HepG2 (cell line): ENCODE measurements around the gene ZBTB46. TPM values are rescaled to one million over a fixed set of nuclear protein-coding genes. Genes with fewer than 3 reads are reported as not detected.

Source experiments
- ATAC-seq: fragments of 200-7000 bp; cut with Tn5 transposase; 3 replicates; pipeline ENCODE4 v1.9.1; 2020; ENCODE audit warnings: mild to moderate bottlenecking, moderate library complexity
- BruUV-seq: library from RNA; stranded (reverse); fragments of 400-500 nt; replicated peaks from 2 replicates; lab custom pipeline; 2021; lab: Mats Ljungman, UMichigan
- CTCF ChIA-PET: fragments of 300-600 bp; formaldehyde crosslinking; extraction: SDS; loops from one replicate; lab custom pipeline; 2021; ENCODE audit warnings: low total read pairs, inconsistent platforms, low intra/inter-chr PET ratio; lab: Yijun Ruan, JAX
- POLR2A ChIA-PET: fragments of 350-600 bp; sonication (Branson Sonifier 250); formaldehyde crosslinking; loops from one replicate; lab custom pipeline; 2020; ENCODE audit warnings: antibody characterized with exemption, inconsistent platforms; lab: Yijun Ruan, JAX
- DNase-seq: peaks from one replicate; pipeline ENCODE4 v3.0.0-alpha.2; 2015; ENCODE audit warnings: low spot score
- FAIRE-seq: peaks from 3 replicates; lab custom pipeline; 2011; peaks lifted over from hg19 to GRCh38; lab: Jason Lieb, UNC
- H2AFZ ChIP-seq: one replicate; pipeline ENCODE4 v1.6.1; 2011; ENCODE audit warnings: low read length, inconsistent platforms
- H3K27ac ChIP-seq: fragments of 300-600 bp; 3 replicates; pipeline ENCODE4 v1.8.0; 2011; ENCODE audit warnings: mixed run types, mild to moderate bottlenecking, mixed read lengths, low read length, inconsistent platforms; ENCODE audit not compliant: insufficient read depth; ENCODE audit errors: extremely low read length
- H3K27me3 ChIP-seq, 2 experiments: fragments of 200-600 bp in 1 of 2; 2 replicates in 1 of 2; 3 replicates in 1 of 2; pipeline versions ENCODE4 v1.6.0 to v1.8.0; 2011; ENCODE audit warnings: low read length in 2 of 2, mild to moderate bottlenecking in 2 of 2, moderate library complexity in 2 of 2, inconsistent platforms in 1 of 2; ENCODE audit not compliant: insufficient read depth in 2 of 2, control insufficient read depth in 1 of 2
- H3K36me3 ChIP-seq, 2 experiments: fragments of 200-600 bp in 1 of 2; replicated peaks in 1 of 2; 2 replicates in 1 of 2; 3 replicates in 1 of 2; pipeline versions ENCODE4 v1.5.1 to v1.8.0; 2011; ENCODE audit warnings: low read length in 2 of 2, inconsistent platforms in 1 of 2; ENCODE audit not compliant: insufficient read depth in 2 of 2, control insufficient read depth in 1 of 2
- H3K4me1 ChIP-seq: 2 replicates; pipeline ENCODE4 v1.5.1; 2012; ENCODE audit warnings: low read length, inconsistent platforms; ENCODE audit not compliant: insufficient read depth
- H3K4me2 ChIP-seq: 2 replicates; pipeline ENCODE4 v1.6.0; 2011; ENCODE audit warnings: low read depth, low read length, inconsistent platforms
- H3K4me3 ChIP-seq, 3 experiments: fragments of 200-600 bp in 1 of 3; sonication (generic), shearing (Covaris generic) in 1 of 3; replicated peaks in 1 of 3; 2 replicates each; pipeline ENCODE4 v1.5.1; 2011 to 2016; ENCODE audit warnings: low read length in 3 of 3, inconsistent platforms in 2 of 3, low read depth in 2 of 3, mild to moderate bottlenecking in 2 of 3, control low read depth in 1 of 3, mixed read lengths in 1 of 3; ENCODE audit not compliant: insufficient read depth in 1 of 3
- H3K79me2 ChIP-seq: one replicate; pipeline ENCODE4 v1.6.1; 2011; ENCODE audit warnings: low read length, inconsistent platforms; ENCODE audit not compliant: insufficient read depth
- H3K9ac ChIP-seq: 2 replicates; pipeline ENCODE4 v1.6.0; 2011; ENCODE audit warnings: mild to moderate bottlenecking, low read depth, low read length, inconsistent platforms; ENCODE audit not compliant: insufficient read depth
- H3K9me3 ChIP-seq: 2 replicates; pipeline ENCODE4 v1.5.1; 2012; ENCODE audit warnings: mild to moderate bottlenecking, low read length
- H4K20me1 ChIP-seq: 2 replicates; pipeline ENCODE4 v1.6.0; 2011; ENCODE audit warnings: inconsistent platforms, mild to moderate bottlenecking, low read length, moderate library complexity; ENCODE audit not compliant: insufficient read depth
- DMAP1 ChIP-seq: IDR thresholded peaks from 2 replicates; pipeline ENCODE4 v1.6.1; 2016
- ELF3 ChIP-seq: IDR thresholded peaks from 2 replicates; pipeline ENCODE4 v1.6.1; 2016; ENCODE audit warnings: missing genetic modification reagents, missing compliant biosample characterization
- HDAC6 ChIP-seq: fragments of 200-600 bp; sonication (generic); IDR thresholded peaks from 2 replicates; pipeline ENCODE4 v1.7.0; 2017; ENCODE audit warnings: mild to moderate bottlenecking, antibody characterized with exemption, low read length, low read depth
- KAT7 ChIP-seq: IDR thresholded peaks from 2 replicates; pipeline ENCODE4 v1.6.1; 2018; ENCODE audit warnings: borderline replicate concordance, missing compliant biosample characterization
- NCOA5 ChIP-seq: sonication (generic); formaldehyde crosslinking; IDR thresholded peaks from 2 replicates; pipeline ENCODE4 v1.4.0; 2020; ENCODE audit warnings: missing genetic modification reagents
- PHF21A ChIP-seq: sonication (generic); formaldehyde crosslinking; IDR thresholded peaks from 2 replicates; pipeline ENCODE4 v1.5.0; 2020; ENCODE audit warnings: mild to moderate bottlenecking, missing genetic modification reagents
- PLRG1 ChIP-seq: fragments of 450-650 bp; conservative IDR thresholded peaks from 2 replicates; pipeline ENCODE4 v1.6.1; 2016
- POLR2G ChIP-seq: fragments of 200-400 bp; formaldehyde crosslinking; IDR thresholded peaks from 2 replicates; pipeline ENCODE4 v1.6.1; 2018; ENCODE audit warnings: mild to moderate bottlenecking, low read depth, low read length, moderate library complexity
- REL ChIP-seq: sonication (generic); formaldehyde crosslinking; conservative IDR thresholded peaks from 2 replicates; pipeline ENCODE4 v1.8.0; 2022; ENCODE audit warnings: mild to moderate bottlenecking, missing genetic modification reagents, moderate library complexity
- SYNCRIP ChIP-seq: fragments of 200-400 bp; formaldehyde crosslinking; IDR thresholded peaks from 2 replicates; pipeline ENCODE4 v1.6.1; 2018; ENCODE audit warnings: mild to moderate bottlenecking, low read depth, low read length; ENCODE audit not compliant: insufficient read depth
- ZBTB21 ChIP-seq: sonication (generic); formaldehyde crosslinking; IDR thresholded peaks from 2 replicates; pipeline ENCODE4 v1.4.0; 2020; ENCODE audit warnings: missing genetic modification reagents
- ZBTB44 ChIP-seq: sonication (generic); formaldehyde crosslinking; IDR thresholded peaks from 2 replicates; pipeline ENCODE4 v1.4.0; 2020; ENCODE audit warnings: missing genetic modification reagents
- ZNF362 ChIP-seq: sonication (generic); formaldehyde crosslinking; IDR thresholded peaks from 2 replicates; pipeline ENCODE4 v1.4.0; 2020; ENCODE audit warnings: missing genetic modification reagents, mild to moderate bottlenecking, borderline replicate concordance
- ZNF367 ChIP-seq: sonication (generic); formaldehyde crosslinking; IDR thresholded peaks from 2 replicates; pipeline ENCODE4 v1.4.0; 2020; ENCODE audit warnings: missing genetic modification reagents, borderline replicate concordance
- ZNF639 ChIP-seq: conservative IDR thresholded peaks from 2 replicates; pipeline ENCODE4 v1.6.1; 2018; ENCODE audit warnings: missing genetic modification reagents
- ZNF784 ChIP-seq: sonication (generic); formaldehyde crosslinking; IDR thresholded peaks from 2 replicates; pipeline ENCODE4 v1.5.1; 2020; ENCODE audit warnings: missing genetic modification reagents, mild to moderate bottlenecking, borderline replicate concordance
- WGBS: methylation state at CpG from one replicate; pipeline ENCODE4 v1.1.6; 2017; ENCODE audit warnings: low lambda C conversion rate; 5-methylcytosine and 5-hydroxymethylcytosine counted together
- in situ Hi-C: cut with HindIII; loops from 2 replicates; pipeline ENCODE4 v1.10.0; 2017; ENCODE audit warnings: low pct_unique_long_range_greater_than_20kb; ENCODE audit not compliant: extremely low pct_ligation_motif_present
- intact Hi-C: fragments of 100-400 bp; cut with micrococcal nuclease; formaldehyde crosslinking; loops from one replicate; pipeline ENCODE4 v1.10.0; 2022; ENCODE audit not compliant: unreplicated experiment
- polyA plus RNA-seq, 8 experiments: library from polyadenylated mRNA; depleted of rRNA in 3 of 8; stranded (reverse) in 7 of 8; unstranded in 1 of 8; fragments of >200 nt; fragmentation: Illumina TruSeq in 4 of 8; extraction: Trizol in 4 of 8; gene quantifications; 2 replicates each; pipeline versions ENCODE4 v1.2.1 to v1.2.3, GENCODE V29; 2011 to 2016; ENCODE audit warnings: low read depth in 4 of 8, missing spikeins in 1 of 8, mixed read lengths in 1 of 8; ENCODE audit not compliant: insufficient read depth in 1 of 8
- total RNA-seq, 5 experiments: library from RNA; depleted of rRNA; stranded (reverse); fragments of >200 nt; fragmentation: Illumina TruSeq; extraction: Trizol; gene quantifications; 2 replicates each; pipeline ENCODE4 v1.2.3, GENCODE V29; 2016; ENCODE audit warnings: low read depth in 1 of 5
- TF ChIP-seq, protein P1 (sequence below): IDR thresholded peaks from 2 replicates; pipeline ENCODE4 v1.6.1; 2016; ENCODE audit warnings: missing genetic modification reagents, missing compliant biosample characterization

The ZBTB46 gene
- total and polyA plus RNA-seq, 2 of the 13 experiments (the other 11 are each of a cell fraction or from before 2014, with no cell fraction given): 1.6 to 13.5 TPM

DNA sequence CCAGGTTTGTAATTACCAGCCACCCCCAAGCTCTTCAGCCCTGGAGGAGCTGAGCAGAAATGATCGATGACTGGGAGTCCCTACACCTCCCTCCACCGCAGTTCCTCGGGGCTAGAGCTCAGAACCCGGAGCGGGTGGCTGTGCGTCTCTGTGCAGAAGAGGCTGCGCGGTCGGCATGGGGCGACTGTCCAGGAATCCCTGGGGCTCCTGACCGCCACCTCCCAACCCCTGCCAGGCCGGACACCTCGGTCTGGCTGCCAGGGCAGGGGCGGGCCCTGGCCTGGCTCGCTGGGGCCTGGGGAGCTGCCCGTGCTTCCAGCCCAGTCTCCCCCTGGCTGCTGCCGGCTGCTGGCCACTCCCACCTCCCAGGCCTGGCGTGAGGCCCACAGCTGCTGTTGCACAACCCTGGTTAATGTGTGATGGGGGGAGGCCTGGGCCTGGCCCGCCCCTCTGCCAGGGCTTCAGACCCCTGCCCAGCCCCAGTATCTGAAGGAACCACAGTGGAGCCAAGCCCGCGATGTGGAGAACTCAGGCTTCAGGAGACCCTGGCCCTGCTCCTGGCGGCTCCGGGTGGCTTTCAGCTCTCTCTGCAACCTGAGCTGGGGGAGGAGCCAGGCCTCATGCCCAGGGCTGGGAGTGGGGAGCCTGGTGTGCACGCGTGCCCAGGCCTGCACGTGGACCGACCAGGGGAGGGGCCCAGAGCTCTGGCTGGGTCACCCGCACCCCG lies 90.3 kb downstream of the ZBTB46 start:
- FAIRE-seq: peak; percentile 72
- Histone ChIP-seq H3K79me2 (peaks cover 23% of the 10 kb centered on the region), H3K27ac (peak overlapping the region; percentile 92), H4K20me1 (no peaks in the 10 kb centered on the region), H3K9me3 (no peaks in the 10 kb centered on the region), H3K4me3 (peak overlapping the region; percentile 61 to 84 (median 83)), H3K36me3 (peaks cover 22 to 27% of the 10 kb centered on the region in 2 experiments), H2AFZ (no peak overlapping the region), H3K4me1 (peaks cover 64% of the 10 kb centered on the region), H3K9ac (peak overlapping the region; percentile 84), H3K27me3 (no peaks in the 10 kb centered on the region), H3K4me2 (peak overlapping the region; percentile 95)
- CTCF ChIA-PET: interaction anchor here (1.0 kb wide), 1 partner anchor 34 kb away, joined by 4 read pairs; no protein-coding TSS in a partner anchor
- WGBS: 1% methylated on average over 20 of the region's 29 CpGs
- peak; percentile 95 for DNase-seq
- no TSS peak for BruUV-seq
- ATAC-seq: peak; percentile 54
- in situ Hi-C loops: loop anchor here (5.0 kb wide), 1 partner anchor 33 kb away; the partner anchor contains the start of genes ARFRP1 and ZGPAT
- intact Hi-C loops: loop anchor here (2.0 to 10.0 kb wide), 3 partner anchors 34 to 124 kb away; partner anchors contain the start of genes ABHD16B, ARFRP1 and TPD52L2
- POLR2A ChIA-PET: interaction anchor here (0.6 to 2.4 kb wide), 32 partner anchors 9 to 322 kb away, joined by 3 to 41 read pairs (median 4); partner anchors contain the start of genes ARFRP1, DNAJC5, GMEB2 and PRPF6
- TF ChIP-seq ZNF784 (CRISPR knock-in tag) (peak; percentile 89), KAT7 (CRISPR knock-in tag) (peak; percentile 99), DMAP1 (CRISPR knock-in tag) (peak; percentile 97), ZNF367 (CRISPR knock-in tag) (peak; percentile 96), ZNF639 (CRISPR knock-in tag) (peak; percentile 97), HDAC6 (no peak), ELF3 (CRISPR knock-in tag) (peak; percentile 83), PLRG1 (no peak), POLR2G (peak; percentile 87), ZNF362 (CRISPR knock-in tag) (peak; percentile 45; the same call in 1 of the 2 replicates), ZBTB21 (CRISPR knock-in tag) (peak; percentile 36), ZBTB44 (no peak), PHF21A (CRISPR knock-in tag) (peak; percentile 99), SYNCRIP (no peak), NCOA5 (CRISPR knock-in tag) (0 out of 2 replicates have a peak, but pooled peaks have one; percentile 64), REL (CRISPR knock-in tag) (no peak)
- TF ChIP-seq, protein P1, sequence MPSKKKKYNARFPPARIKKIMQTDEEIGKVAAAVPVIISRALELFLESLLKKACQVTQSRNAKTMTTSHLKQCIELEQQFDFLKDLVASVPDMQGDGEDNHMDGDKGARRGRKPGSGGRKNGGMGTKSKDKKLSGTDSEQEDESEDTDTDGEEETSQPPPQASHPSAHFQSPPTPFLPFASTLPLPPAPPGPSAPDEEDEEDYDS: peak; percentile 96
